IMR-90 (cell line): ENCODE data around the gene COX5B. TPM values are rescaled to one million over a fixed set of nuclear protein-coding genes. Genes with fewer than 3 reads are reported as not detected.
"Not testable (repeated sequence)": the region's sequence is repeated elsewhere in the genome, so short reads cannot be mapped to it uniquely, and the experiment has no call there.

ENCODE experiments used
- ATAC-seq: fragments of 200-7000 bp; cut with Tn5 transposase; 2 replicates; pipeline ENCODE4 v1.9.1; 2020; ENCODE audit warnings: low read depth, mild to moderate bottlenecking, moderate library complexity
- BruUV-seq: library from RNA; stranded (reverse); fragments of 400-500 nt; replicated peaks from 2 replicates; lab custom pipeline; 2021; lab: Mats Ljungman, UMichigan
- CTCF ChIA-PET: fragments of 300-600 bp; formaldehyde crosslinking; extraction: SDS; loops from one replicate; lab custom pipeline; 2021; ENCODE audit warnings: antibody characterized with exemption; lab: Yijun Ruan, JAX
- POLR2A ChIA-PET: fragments of 300-600 bp; sonication (Branson Sonifier 250); formaldehyde crosslinking; loops from one replicate; lab custom pipeline; 2022; ENCODE audit warnings: antibody characterized with exemption; ENCODE audit not compliant: unreplicated experiment; lab: Charles Lee
- DNase-seq: peaks from one replicate; pipeline ENCODE4 v3.0.0; 2013
- H2AFZ ChIP-seq: replicated peaks from 2 replicates; pipeline ENCODE3; 2013; ENCODE audit warnings: low read length, mild to moderate bottlenecking; ENCODE audit not compliant: poor library complexity
- H2AK5ac ChIP-seq: 2 replicates; pipeline ENCODE4 v1.6.1; 2013; ENCODE audit warnings: low read depth, low read length, inconsistent platforms
- H2AK9ac ChIP-seq: replicated peaks from 2 replicates; pipeline ENCODE3; 2013; ENCODE audit warnings: mild to moderate bottlenecking, low read depth, low read length, moderate library complexity; ENCODE audit not compliant: poor library complexity
- H2BK120ac ChIP-seq: 2 replicates; pipeline ENCODE4 v1.6.1; 2013; ENCODE audit warnings: low read depth, low read length, inconsistent platforms
- H2BK15ac ChIP-seq: 3 replicates; pipeline ENCODE4 v1.6.1; 2013; ENCODE audit warnings: low read depth, low read length, inconsistent platforms
- H2BK20ac ChIP-seq: 2 replicates; pipeline ENCODE4 v1.6.1; 2013; ENCODE audit warnings: low read depth, mild to moderate bottlenecking, inconsistent platforms, low read length, moderate library complexity
- H2BK5ac ChIP-seq: 2 replicates; pipeline ENCODE4 v1.6.1; 2013; ENCODE audit warnings: mild to moderate bottlenecking, low read depth, low read length, inconsistent platforms; ENCODE audit not compliant: poor library complexity, severe bottlenecking
- H3K14ac ChIP-seq: replicated peaks from 2 replicates; pipeline ENCODE4 v1.6.1; 2013; ENCODE audit warnings: low read depth, low read length, inconsistent platforms
- H3K18ac ChIP-seq: 2 replicates; pipeline ENCODE4 v1.6.1; 2013; ENCODE audit warnings: low read depth, low read length, control low read depth
- H3K23ac ChIP-seq: 2 replicates; pipeline ENCODE4 v1.6.1; 2013; ENCODE audit warnings: low read depth, low read length, inconsistent platforms
- H3K27ac ChIP-seq: 2 replicates; pipeline ENCODE4 v1.5.1; 2013; ENCODE audit warnings: mild to moderate bottlenecking, control low read depth, low read length; ENCODE audit not compliant: insufficient read depth
- H3K27me3 ChIP-seq: 2 replicates; pipeline ENCODE4 v1.6.1; 2013; ENCODE audit warnings: low read length; ENCODE audit not compliant: control insufficient read depth, insufficient read depth
- H3K36me3 ChIP-seq: 2 replicates; pipeline ENCODE4 v1.6.1; 2013; ENCODE audit warnings: low read length, mixed read lengths; ENCODE audit not compliant: control insufficient read depth, insufficient read depth
- H3K4ac ChIP-seq: 2 replicates; pipeline ENCODE4 v1.6.1; 2013; ENCODE audit warnings: low read depth, low read length, inconsistent platforms
- H3K4me1 ChIP-seq: 2 replicates; pipeline ENCODE4 v1.6.1; 2013; ENCODE audit warnings: low read length, mixed read lengths; ENCODE audit not compliant: control insufficient read depth, insufficient read depth
- H3K4me2 ChIP-seq: 2 replicates; pipeline ENCODE4 v1.6.1; 2013; ENCODE audit warnings: low read depth, mild to moderate bottlenecking, control low read depth, low read length, moderate library complexity
- H3K4me3 ChIP-seq: 2 replicates; pipeline ENCODE4 v1.5.1; 2013; ENCODE audit warnings: low read depth, mild to moderate bottlenecking, control low read depth, low read length, moderate library complexity; ENCODE audit not compliant: insufficient read depth
- H3K56ac ChIP-seq: 2 replicates; pipeline ENCODE4 v1.6.1; 2013; ENCODE audit warnings: low read length, inconsistent platforms; ENCODE audit not compliant: insufficient read depth; ENCODE audit errors: extremely low read depth
- H3K79me1 ChIP-seq, 2 experiments: 2 replicates each; pipeline ENCODE4 v1.6.1; 2013; ENCODE audit warnings: low read length in 2 of 2, inconsistent platforms in 1 of 2, low read depth in 1 of 2
- H3K9ac ChIP-seq: 2 replicates; pipeline ENCODE4 v1.6.1; 2013; ENCODE audit warnings: low read depth, low read length, control low read depth
- H3K9me1 ChIP-seq: 2 replicates; pipeline ENCODE4 v1.6.1; 2013; ENCODE audit warnings: low read length, inconsistent platforms; ENCODE audit not compliant: insufficient read depth
- H3K9me3 ChIP-seq: 2 replicates; pipeline ENCODE4 v1.6.1; 2013; ENCODE audit warnings: low read length; ENCODE audit not compliant: control insufficient read depth, insufficient read depth
- H4K20me1 ChIP-seq: 2 replicates; pipeline ENCODE4 v1.6.1; 2013; ENCODE audit warnings: low read length, inconsistent platforms; ENCODE audit not compliant: insufficient read depth
- H4K5ac ChIP-seq: 2 replicates; pipeline ENCODE4 v1.6.1; 2013; ENCODE audit warnings: mild to moderate bottlenecking, low read depth, low read length, control low read depth
- H4K8ac ChIP-seq, 2 experiments: 2 replicates each; pipeline ENCODE4 v1.6.1; 2013; ENCODE audit warnings: low read depth in 2 of 2, low read length in 2 of 2, control low read depth in 1 of 2, inconsistent platforms in 1 of 2
- H4K91ac ChIP-seq: 2 replicates; pipeline ENCODE4 v1.6.1; 2013; ENCODE audit warnings: low read depth, low read length, inconsistent platforms; ENCODE audit not compliant: insufficient read depth
- WGBS, 2 experiments: methylation state at CpG; one replicate each; pipeline versions ENCODE4 v1.1.5 to v1.1.7; 2013; ENCODE audit warnings: missing lambda C conversion rate in 2 of 2; ENCODE audit not compliant: insufficient read length in 1 of 2; ENCODE audit errors: extremely low coverage in 2 of 2; 5-methylcytosine and 5-hydroxymethylcytosine counted together
- dilution Hi-C: fragments of 300-500 bp; cut with HindIII; formaldehyde crosslinking; loops from one replicate; pipeline ENCODE4 v1.14.3; 2018; ENCODE audit warnings: low sequenced_read_pairs; ENCODE audit not compliant: unreplicated experiment
- in situ Hi-C: fragments of 300-500 bp; cut with MboI; formaldehyde crosslinking; loops from 3 replicates; pipeline ENCODE4 v1.14.3; 2019; ENCODE audit warnings: low sequenced_read_pairs, inconsistent platforms, mixed read lengths
- intact Hi-C: fragments of 100-400 bp; cut with micrococcal nuclease; formaldehyde crosslinking; loops from 2 replicates; pipeline ENCODE4 v1.10.0; 2022
- polyA plus RNA-seq, 3 experiments: library from polyadenylated mRNA; depleted of rRNA; stranded (reverse); fragments of >200 nt; gene quantifications; 2 replicates each; pipeline ENCODE4 v1.2.3, GENCODE V29; 2012; ENCODE audit warnings: low replicate concordance in 1 of 3
- total RNA-seq: library from RNA; depleted of rRNA; stranded (reverse); fragments of >200 nt; gene quantifications from 2 replicates; pipeline ENCODE4 v1.2.3, GENCODE V29; 2012

Gene COX5B
- total and polyA plus RNA-seq, 2 of the 4 experiments (the other 2 are of a cell fraction) = 140 to 272 TPM

DNA sequence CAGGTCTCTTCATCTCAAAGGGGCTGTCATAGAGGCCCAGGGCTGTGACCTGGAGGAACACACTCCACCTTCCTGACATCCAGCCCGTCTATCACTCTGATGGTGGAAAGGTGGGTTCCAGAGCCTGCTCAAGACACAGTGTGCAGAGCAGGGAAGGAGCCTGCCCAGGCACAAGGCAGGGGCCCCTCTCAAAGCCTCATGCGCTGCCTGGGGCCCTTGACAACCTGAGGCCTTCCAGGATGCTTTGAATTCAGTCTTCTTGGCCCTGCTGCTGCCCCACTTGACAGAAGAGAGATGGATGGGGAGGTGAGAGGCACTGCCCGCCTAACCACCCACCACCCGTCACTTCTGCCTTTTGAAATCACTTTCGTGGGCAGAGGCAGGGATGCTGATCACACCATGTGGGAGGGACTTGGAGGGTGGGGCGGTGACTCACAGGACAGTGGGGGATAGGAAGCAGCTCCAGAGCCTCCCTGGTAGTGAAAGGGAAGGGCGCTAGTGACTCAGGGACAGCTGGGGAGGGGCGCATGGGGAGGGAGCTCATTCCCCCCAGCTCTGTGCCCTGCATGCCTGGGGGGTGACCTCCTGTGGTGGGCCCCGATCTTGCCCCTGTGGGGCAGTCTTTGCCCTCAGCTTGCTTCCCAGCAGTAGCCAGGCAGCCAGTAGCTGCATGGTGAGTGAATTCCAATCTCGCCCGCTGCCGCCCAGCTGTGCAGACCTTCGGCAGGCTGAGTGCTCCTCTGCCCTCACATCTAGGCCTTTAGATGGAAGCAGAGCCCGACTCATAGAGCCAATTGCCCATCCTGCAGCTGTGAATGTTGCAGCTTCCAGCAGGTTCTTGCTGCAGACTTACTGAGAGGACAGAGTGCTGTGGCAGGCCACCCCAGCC, 26.7 kb upstream of the COX5B start:
- H2AFZ ChIP-seq, H3K9me3 ChIP-seq, H2BK15ac ChIP-seq, H3K14ac ChIP-seq, H3K4me2 ChIP-seq, H4K5ac ChIP-seq, POLR2A ChIA-PET, H3K36me3 ChIP-seq, H2AK9ac ChIP-seq, intact Hi-C loops, H3K56ac ChIP-seq, CTCF ChIA-PET, H2BK5ac ChIP-seq, H3K9me1 ChIP-seq, H4K8ac ChIP-seq, H2AK5ac ChIP-seq, H3K18ac ChIP-seq, DNase-seq, H2BK120ac ChIP-seq, H3K4me3 ChIP-seq, H3K79me1 ChIP-seq, H3K9ac ChIP-seq, H4K91ac ChIP-seq, H2BK20ac ChIP-seq, H3K27me3 ChIP-seq, H3K27ac ChIP-seq, H3K4ac ChIP-seq, BruUV-seq, H4K20me1 ChIP-seq, in situ Hi-C loops, H3K23ac ChIP-seq, H3K4me1 ChIP-seq, dilution Hi-C loops: not testable (repeated sequence)
- WGBS, 2 experiments = 80% methylated on average over 3 of the region's 14 CpGs; no CpG with 5 or more reads in 1 of the 2 experiments
- ATAC-seq = peak; percentile 99

DNA sequence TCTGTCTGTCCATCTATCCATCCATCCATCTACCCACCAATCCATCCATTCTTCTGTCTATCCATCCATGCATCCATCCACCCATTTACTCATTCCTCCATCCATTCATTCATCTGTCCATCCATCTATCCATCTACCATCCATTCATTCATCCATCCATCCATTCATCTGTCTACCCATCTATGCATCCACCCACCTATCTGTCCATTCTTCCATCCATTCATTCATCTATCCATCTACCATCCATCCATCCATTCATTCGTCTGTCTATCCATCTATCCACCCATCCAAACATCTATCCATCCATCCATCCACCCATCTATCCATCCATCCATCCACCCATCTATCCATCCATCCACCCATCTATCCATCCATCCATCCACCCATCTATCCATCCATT, 25.4 kb upstream of the COX5B start:
- BruUV-seq, in situ Hi-C loops, H3K9ac ChIP-seq, H3K9me3 ChIP-seq, H4K5ac ChIP-seq, intact Hi-C loops, POLR2A ChIA-PET, H2BK5ac ChIP-seq, ATAC-seq, DNase-seq, H2BK20ac ChIP-seq, H2AK5ac ChIP-seq, H3K23ac ChIP-seq, H3K4ac ChIP-seq, H3K18ac ChIP-seq, H4K91ac ChIP-seq, H4K8ac ChIP-seq, H3K36me3 ChIP-seq, H3K79me1 ChIP-seq, H2AK9ac ChIP-seq, H4K20me1 ChIP-seq, H3K4me3 ChIP-seq, dilution Hi-C loops, H2BK15ac ChIP-seq, H3K4me2 ChIP-seq, H3K9me1 ChIP-seq, CTCF ChIA-PET, H3K27ac ChIP-seq, H3K27me3 ChIP-seq, H3K4me1 ChIP-seq, H3K14ac ChIP-seq, H2AFZ ChIP-seq, H2BK120ac ChIP-seq, H3K56ac ChIP-seq: not testable (repeated sequence)
- WGBS, 2 experiments = no CpG with 5 or more reads among the region's 1 CpG
